ENCODE measurements around the gene HSPA6.
"Not testable (repeated sequence)": the region's sequence is repeated elsewhere in the genome, so short reads cannot be mapped to it uniquely, and the experiment has no call there.

Gene HSPA6

GRCh38 chr1:161506336-161507223 is 17.8 kb upstream of the HSPA6 start:
- DNase-seq (ENCODE audit: extremely low read depth, insufficient read length) = no peak
- TF ChIP-seq CTCF (IDR thresholded peaks at IDR 0.05; ENCODE audit: insufficient read depth, low read length, poor library complexity, severe bottlenecking) = no peak
- H3K27me3 ChIP-seq (replicated peaks; ENCODE audit: control insufficient read depth, insufficient read depth, low read length) = no peaks in the 10 kb centered on the region
- H3K4me3 ChIP-seq (replicated peaks; ENCODE audit: low read depth, low read length) = no peak overlapping the region
- H3K36me3 ChIP-seq (ENCODE audit: control insufficient read depth, insufficient read depth, low read length) = no peaks in the 10 kb centered on the region

- TF ChIP-seq CTCF (IDR thresholded peaks at IDR 0.05; ENCODE audit: insufficient read depth, low read length, poor library complexity, severe bottlenecking) = no peak
- H3K4me3 ChIP-seq (replicated peaks; ENCODE audit: low read depth, low read length) = no peak overlapping the region
- no peak for DNase-seq (ENCODE audit: extremely low read depth, insufficient read length)
- H3K36me3 ChIP-seq (ENCODE audit: control insufficient read depth, insufficient read depth, low read length) = no peaks in the 10 kb centered on the region
- no peaks in the 10 kb centered on the region for H3K27me3 ChIP-seq (replicated peaks; ENCODE audit: control insufficient read depth, insufficient read depth, low read length)
These were observed 13.9 kb upstream of the HSPA6 start for GRCh38 chr1:161510477-161510876.

- TF ChIP-seq CTCF (IDR thresholded peaks at IDR 0.05; ENCODE audit: insufficient read depth, low read length, poor library complexity, severe bottlenecking) = no peak
- no peak for DNase-seq (ENCODE audit: extremely low read depth, insufficient read length)
- Histone ChIP-seq H3K27me3 (replicated peaks; ENCODE audit: control insufficient read depth, insufficient read depth, low read length) (no peaks in the 10 kb centered on the region), H3K36me3 (ENCODE audit: control insufficient read depth, insufficient read depth, low read length) (no peaks in the 10 kb centered on the region), H3K4me3 (replicated peaks; ENCODE audit: low read depth, low read length) (no peak overlapping the region)
These were observed 13.2 kb upstream of the HSPA6 start for GRCh38 chr1:161511018-161511755.

- TF ChIP-seq CTCF (IDR thresholded peaks at IDR 0.05; ENCODE audit: insufficient read depth, low read length, poor library complexity, severe bottlenecking) = no peak
- Histone ChIP-seq H3K36me3 (ENCODE audit: control insufficient read depth, insufficient read depth, low read length) (no peaks in the 10 kb centered on the region), H3K4me3 (replicated peaks; ENCODE audit: low read depth, low read length) (no peak overlapping the region), H3K27me3 (replicated peaks; ENCODE audit: control insufficient read depth, insufficient read depth, low read length) (no peaks in the 10 kb centered on the region)
- no peak for DNase-seq (ENCODE audit: extremely low read depth, insufficient read length)
These were observed 12.6 kb upstream of the HSPA6 start for GRCh38 chr1:161511756-161512060.

- not testable (repeated sequence) for H3K27me3 ChIP-seq (replicated peaks; ENCODE audit: control insufficient read depth, insufficient read depth, low read length); H3K36me3 ChIP-seq (ENCODE audit: control insufficient read depth, insufficient read depth, low read length); DNase-seq (ENCODE audit: extremely low read depth, insufficient read length); H3K4me3 ChIP-seq (replicated peaks; ENCODE audit: low read depth, low read length)
These were observed 11.5 kb upstream of the HSPA6 start for GRCh38 chr1:161512636-161513447.

- not testable (repeated sequence) for H3K27me3 ChIP-seq (replicated peaks; ENCODE audit: control insufficient read depth, insufficient read depth, low read length); DNase-seq (ENCODE audit: extremely low read depth, insufficient read length); H3K36me3 ChIP-seq (ENCODE audit: control insufficient read depth, insufficient read depth, low read length); H3K4me3 ChIP-seq (replicated peaks; ENCODE audit: low read depth, low read length)
These were observed 10.9 kb upstream of the HSPA6 start for GRCh38 chr1:161513448-161513780.

GRCh38 chr1:161513953-161514352 is 10.4 kb upstream of the HSPA6 start:
- H3K27me3 ChIP-seq (replicated peaks; ENCODE audit: control insufficient read depth, insufficient read depth, low read length); H3K36me3 ChIP-seq (ENCODE audit: control insufficient read depth, insufficient read depth, low read length); DNase-seq (ENCODE audit: extremely low read depth, insufficient read length); H3K4me3 ChIP-seq (replicated peaks; ENCODE audit: low read depth, low read length): not testable (repeated sequence)

GRCh38 chr1:161523041-161523816 is 1.1 kb upstream of the HSPA6 start:
- not testable (repeated sequence) for H3K27me3 ChIP-seq (replicated peaks; ENCODE audit: control insufficient read depth, insufficient read depth, low read length); H3K4me3 ChIP-seq (replicated peaks; ENCODE audit: low read depth, low read length); H3K36me3 ChIP-seq (ENCODE audit: control insufficient read depth, insufficient read depth, low read length); DNase-seq (ENCODE audit: extremely low read depth, insufficient read length)

GRCh38 chr1:161524742-161525291 is 477 bp downstream of the HSPA6 start:
- not testable (repeated sequence) for DNase-seq (ENCODE audit: extremely low read depth, insufficient read length); H3K36me3 ChIP-seq (ENCODE audit: control insufficient read depth, insufficient read depth, low read length); H3K27me3 ChIP-seq (replicated peaks; ENCODE audit: control insufficient read depth, insufficient read depth, low read length)
- peak overlapping the region; percentile 41 for H3K4me3 ChIP-seq (replicated peaks; ENCODE audit: low read depth, low read length)
